ENCODE measurements around the gene MYOC. TPM values are rescaled to one million over a fixed set of nuclear protein-coding genes. Genes with fewer than 3 reads are reported as not detected.
A peak's percentile ranks its signal among the peaks of the same experiment; 100 is the strongest.
"Not testable (repeated sequence)": the region's sequence is repeated elsewhere in the genome, so short reads cannot be mapped to it uniquely, and the experiment has no call there.

Gene MYOC
- total RNA-seq, 1 donor from 2014 or later = not detected

DNA sequence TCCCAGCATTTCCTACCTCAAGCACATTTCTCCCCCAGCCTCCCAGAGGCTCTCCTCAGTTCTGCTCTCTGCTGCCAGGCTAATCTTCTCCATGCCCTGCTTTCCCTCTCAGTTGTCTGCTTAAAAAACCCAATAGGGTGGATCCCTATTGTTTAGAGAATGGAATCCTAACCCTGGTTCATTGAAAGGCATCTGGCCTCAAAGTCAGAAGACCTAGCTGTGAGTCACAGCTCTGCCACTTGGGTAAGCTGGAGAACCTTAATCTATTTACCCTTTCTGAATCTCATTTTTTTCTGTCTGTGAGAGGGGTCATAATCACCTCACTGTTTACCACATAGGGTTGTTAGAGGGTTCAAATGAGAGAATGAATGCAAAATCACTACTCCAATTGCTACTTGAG, 12.5 kb upstream of the MYOC start:
- Mint-ChIP-seq H3K27me3 (ENCODE audit: unreplicated experiment) (no peaks in the 10 kb centered on the region), H3K27ac (ENCODE audit: unreplicated experiment) (no peak overlapping the region)
- TF ChIP-seq CTCF (IDR thresholded peaks at IDR 0.05; ENCODE audit: unreplicated experiment) = no peak

DNA sequence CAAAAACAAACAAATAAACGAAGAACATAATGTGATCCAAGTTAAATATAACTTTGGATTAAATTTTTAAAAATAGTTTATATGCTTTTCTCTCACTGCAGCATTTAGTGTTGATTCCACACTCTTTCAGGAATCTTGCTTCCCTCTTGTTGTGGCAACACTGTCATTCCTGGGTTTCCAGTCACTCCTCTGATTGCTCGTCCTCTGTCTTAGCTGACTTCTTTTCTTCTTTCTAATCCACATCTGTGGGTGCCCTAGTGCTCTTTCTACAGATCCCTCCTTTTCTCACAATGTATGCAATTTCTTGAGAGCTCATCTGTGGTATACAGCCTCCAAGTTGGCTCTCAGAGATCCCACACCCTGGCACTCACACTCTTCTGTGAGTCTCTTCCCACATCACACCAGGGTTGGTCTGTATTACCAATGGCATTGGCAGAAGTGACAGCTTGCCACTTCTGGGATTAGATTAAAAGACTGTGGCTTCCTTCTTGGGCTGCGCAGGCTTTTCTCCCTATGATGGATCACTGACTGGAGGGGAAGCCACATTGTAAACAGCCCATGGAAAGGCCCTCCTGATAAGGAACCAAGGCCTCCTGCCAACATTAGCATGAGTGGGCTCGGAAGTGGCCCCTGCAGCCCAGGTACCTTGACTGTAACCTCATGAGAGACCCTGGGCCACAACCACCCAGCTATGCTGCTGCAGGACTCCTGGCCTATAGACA, 11.5 kb upstream of the MYOC start:
- Mint-ChIP-seq H3K27me3 (ENCODE audit: unreplicated experiment) (no peaks in the 10 kb centered on the region), H3K27ac (ENCODE audit: unreplicated experiment) (no peak overlapping the region), H3K4me3 (ENCODE audit: unreplicated experiment) (no peak overlapping the region), H3K9me3 (ENCODE audit: unreplicated experiment) (no peaks in the 10 kb centered on the region), H3K4me1 (ENCODE audit: unreplicated experiment) (peaks cover 3% of the 10 kb centered on the region), H3K36me3 (ENCODE audit: low read depth, unreplicated experiment) (no peaks in the 10 kb centered on the region)
- no peak for TF ChIP-seq CTCF (IDR thresholded peaks at IDR 0.05; ENCODE audit: unreplicated experiment)
- DNase-seq (ENCODE audit: low spot score) = no peak

More for the DNA sequence above, 12.5 kb upstream of the MYOC start:
- DNase-seq (ENCODE audit: low spot score) = no peak
- no peak overlapping the region for H3K4me3 Mint-ChIP-seq (ENCODE audit: unreplicated experiment)
- no peaks in the 10 kb centered on the region for H3K9me3 Mint-ChIP-seq (ENCODE audit: unreplicated experiment)
- H3K36me3 Mint-ChIP-seq (ENCODE audit: low read depth, unreplicated experiment) = no peaks in the 10 kb centered on the region
- peaks cover 3% of the 10 kb centered on the region for H3K4me1 Mint-ChIP-seq (ENCODE audit: unreplicated experiment)

DNA sequence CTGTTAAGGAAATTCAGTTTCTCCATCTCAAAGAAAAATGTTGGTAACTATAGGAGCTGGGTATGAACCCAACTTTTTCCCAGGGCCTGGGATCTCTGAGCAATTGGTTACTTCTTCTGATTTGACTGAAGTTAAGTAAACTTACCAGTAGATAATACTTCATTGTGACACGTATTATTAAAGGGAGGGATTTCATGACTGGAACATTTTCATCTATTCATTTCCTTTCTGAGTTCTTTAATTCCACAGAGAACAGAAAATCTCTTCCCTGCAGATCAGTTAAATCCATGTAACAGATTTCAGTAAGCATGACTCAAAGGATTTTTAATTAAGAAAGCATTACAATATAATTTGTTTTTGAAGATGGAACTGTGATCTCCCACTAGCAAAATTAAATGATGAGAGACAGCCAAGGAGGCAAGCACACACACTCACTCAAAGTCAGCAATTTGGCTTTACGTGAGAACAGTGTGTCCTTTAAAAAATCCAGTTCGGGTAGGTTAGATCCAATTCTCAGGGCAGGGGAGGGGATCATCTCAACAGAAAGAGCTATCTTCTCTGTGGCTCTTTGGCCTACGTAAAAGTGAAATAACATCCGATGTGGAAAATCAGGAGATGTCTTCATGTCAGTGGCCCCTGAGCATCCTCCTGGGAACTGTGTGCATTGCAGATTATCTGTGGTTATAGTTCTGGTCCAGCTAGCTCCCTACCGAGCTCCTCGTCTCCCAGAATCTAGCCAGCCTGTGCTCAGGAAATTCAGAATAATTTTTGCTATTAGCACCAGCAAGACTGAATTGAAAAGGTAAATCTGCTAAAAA, 10.8 kb upstream of the MYOC start:
- H3K4me3 Mint-ChIP-seq (ENCODE audit: unreplicated experiment) = no peak overlapping the region
- no peaks in the 10 kb centered on the region for H3K9me3 Mint-ChIP-seq (ENCODE audit: unreplicated experiment)
- H3K36me3 Mint-ChIP-seq (ENCODE audit: low read depth, unreplicated experiment) = no peaks in the 10 kb centered on the region
- H3K4me1 Mint-ChIP-seq (ENCODE audit: unreplicated experiment) = peaks cover 3% of the 10 kb centered on the region
- no peak overlapping the region for H3K27ac Mint-ChIP-seq (ENCODE audit: unreplicated experiment)
- TF ChIP-seq CTCF (IDR thresholded peaks at IDR 0.05; ENCODE audit: unreplicated experiment) = no peak
- no peak for DNase-seq (ENCODE audit: low spot score)
- H3K27me3 Mint-ChIP-seq (ENCODE audit: unreplicated experiment) = no peaks in the 10 kb centered on the region

DNA sequence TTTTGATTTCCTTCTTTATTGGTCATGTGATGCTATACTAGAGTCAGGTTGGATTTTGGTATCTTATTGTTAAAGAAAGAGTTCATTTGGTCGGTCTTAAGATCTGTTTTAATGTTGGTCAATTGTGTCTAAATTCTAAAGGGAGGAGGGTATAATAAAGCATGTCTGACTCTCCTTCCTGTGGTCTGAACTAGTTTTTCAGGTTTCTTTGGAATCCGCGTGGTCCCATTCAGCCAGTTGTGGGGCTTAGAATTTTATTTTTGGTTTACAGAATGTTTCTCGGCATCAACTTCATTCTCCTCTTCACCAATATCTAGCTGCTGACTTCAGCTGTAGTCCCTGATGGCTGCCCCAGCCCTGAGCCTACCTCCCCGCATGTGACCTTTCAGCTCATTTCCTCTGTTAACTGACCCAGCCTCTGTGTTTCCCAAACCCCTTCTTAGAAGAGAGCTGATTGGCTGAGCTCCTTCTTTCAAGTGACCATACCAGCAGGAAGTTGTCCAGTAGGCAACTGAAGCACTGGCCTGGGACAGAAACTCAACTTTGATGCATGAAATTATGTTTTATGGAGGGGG, 8.7 kb upstream of the MYOC start:
- TF ChIP-seq CTCF (IDR thresholded peaks at IDR 0.05; ENCODE audit: unreplicated experiment) = no peak
- H3K4me1 Mint-ChIP-seq (ENCODE audit: unreplicated experiment) = peaks cover 3% of the 10 kb centered on the region
- H3K27me3 Mint-ChIP-seq (ENCODE audit: unreplicated experiment) = no peaks in the 10 kb centered on the region
- H3K4me3 Mint-ChIP-seq (ENCODE audit: unreplicated experiment) = no peak overlapping the region
- H3K36me3 Mint-ChIP-seq (ENCODE audit: low read depth, unreplicated experiment) = no peaks in the 10 kb centered on the region
- no peak overlapping the region for H3K27ac Mint-ChIP-seq (ENCODE audit: unreplicated experiment)
- no peak for DNase-seq (ENCODE audit: low spot score)
- H3K9me3 Mint-ChIP-seq (ENCODE audit: unreplicated experiment) = no peaks in the 10 kb centered on the region

- H3K9me3 Mint-ChIP-seq (ENCODE audit: unreplicated experiment); H3K27me3 Mint-ChIP-seq (ENCODE audit: unreplicated experiment); DNase-seq (ENCODE audit: low spot score); H3K36me3 Mint-ChIP-seq (ENCODE audit: low read depth, unreplicated experiment); H3K4me3 Mint-ChIP-seq (ENCODE audit: unreplicated experiment): not testable (repeated sequence)
- peaks cover 26% of the 10 kb centered on the region for H3K4me1 Mint-ChIP-seq (ENCODE audit: unreplicated experiment)
- H3K27ac Mint-ChIP-seq (ENCODE audit: unreplicated experiment) = peak overlapping the region; percentile 91
Measured at GRCh38 chr1:171656206-171656605, 3.7 kb upstream of the MYOC start.

Measured in endothelial cell (in vitro differentiated cells).